Left renal cortex interstitium (tissue), 4 donors: Measurements from ENCODE around the gene UGGT1. TPM values are rescaled to one million over a fixed set of nuclear protein-coding genes. Genes with fewer than 3 reads are reported as not detected.

Source experiments
- DNase-seq, 4 donors: peaks; one replicate each; pipeline ENCODE4 v3.0.0-alpha.2; 2013; ENCODE audit warnings: low read depth in 4 of 4, low spot score in 2 of 4, missing footprints in 1 of 4
- polyA plus RNA-seq, 4 donors: library from polyadenylated mRNA; unstranded; fragments of 120-200 nt; gene quantifications; one replicate each; pipeline ENCODE4 v1.2.1, GENCODE V29; 2013; ENCODE audit not compliant: insufficient read length in 4 of 4

UGGT1 gene
- polyA plus RNA-seq, 4 donors = 34.5 to 42.8 (median 36.5) TPM

DNA sequence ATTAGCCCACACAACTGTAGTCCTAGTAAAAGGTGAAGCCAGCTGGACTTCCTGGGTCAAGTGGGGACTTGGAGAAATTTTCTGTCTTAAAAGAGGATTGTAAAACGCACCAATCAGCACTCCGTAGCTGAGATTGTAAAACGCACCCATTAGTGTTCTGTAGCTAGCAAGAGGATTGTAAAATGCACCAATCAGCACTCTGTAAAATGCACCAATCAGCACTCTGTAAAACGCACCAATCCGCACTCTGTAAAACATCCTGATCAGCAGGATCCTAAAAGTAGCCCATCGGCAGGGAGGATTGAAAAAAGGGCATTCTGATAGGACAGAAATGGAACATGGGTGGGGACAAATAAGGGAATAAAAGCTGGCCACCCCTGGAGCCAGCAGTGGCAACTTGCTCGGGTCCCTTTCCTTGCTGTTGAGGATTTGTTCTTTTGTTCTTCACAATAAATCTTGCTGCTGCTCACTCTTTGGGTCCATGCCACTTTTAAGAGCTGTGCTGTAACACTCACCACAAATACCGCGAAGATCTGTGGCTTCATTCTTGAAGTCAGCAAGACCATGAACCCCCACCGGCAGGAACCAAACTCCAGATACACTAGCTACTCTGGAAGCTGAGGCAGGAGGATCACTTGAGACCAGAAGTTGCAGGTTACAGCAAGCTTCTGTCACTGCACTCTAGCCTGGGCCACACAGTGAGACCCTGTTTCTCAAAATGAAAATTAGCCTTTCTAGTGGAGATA lies 125.1 kb downstream of the UGGT1 start:
- no peak for DNase-seq

DNA sequence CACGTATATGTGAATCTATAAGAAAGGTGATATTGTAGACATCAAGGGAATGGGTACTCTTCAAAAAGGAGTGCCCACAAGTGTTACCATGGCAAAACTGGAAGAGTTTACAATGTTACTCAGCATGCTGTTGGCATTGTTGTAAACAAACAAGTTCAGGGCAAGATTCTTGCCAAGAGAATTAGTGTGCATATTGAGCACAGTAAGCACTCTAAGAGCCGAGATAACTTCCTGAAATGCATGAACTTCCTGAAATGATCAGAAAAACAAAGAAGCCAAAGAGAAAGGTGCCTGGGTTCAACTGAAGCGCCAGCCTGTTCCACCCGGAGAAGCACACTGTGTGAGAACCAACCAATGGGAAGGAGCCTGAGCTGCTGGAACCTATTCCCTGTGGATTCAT lies 126.7 kb downstream of the UGGT1 start:
- no peak for DNase-seq

- DNase-seq = no peak
These were observed 128.9 kb downstream of the UGGT1 start for GRCh38 chr2:128219891-128220290.

DNA sequence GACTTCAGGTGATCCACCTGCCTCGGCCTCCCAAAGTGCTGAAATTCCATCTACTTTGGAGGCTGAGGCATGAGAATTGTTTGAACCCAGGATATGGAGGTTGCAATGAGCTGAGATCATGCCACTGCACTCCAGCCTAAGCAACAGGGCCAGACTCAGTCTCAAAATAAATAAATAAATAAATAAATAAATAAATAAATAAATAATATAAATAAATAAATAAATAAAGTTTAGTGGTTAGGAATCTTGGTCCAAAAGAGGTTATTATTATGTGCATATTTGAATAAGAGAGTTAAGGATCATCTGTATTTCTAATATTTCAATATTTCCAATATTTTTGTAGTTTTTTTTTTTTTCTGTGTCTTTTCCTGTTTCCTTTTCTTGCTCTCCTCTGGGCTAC lies 136.9 kb downstream of the UGGT1 start:
- DNase-seq = no peak

DNA sequence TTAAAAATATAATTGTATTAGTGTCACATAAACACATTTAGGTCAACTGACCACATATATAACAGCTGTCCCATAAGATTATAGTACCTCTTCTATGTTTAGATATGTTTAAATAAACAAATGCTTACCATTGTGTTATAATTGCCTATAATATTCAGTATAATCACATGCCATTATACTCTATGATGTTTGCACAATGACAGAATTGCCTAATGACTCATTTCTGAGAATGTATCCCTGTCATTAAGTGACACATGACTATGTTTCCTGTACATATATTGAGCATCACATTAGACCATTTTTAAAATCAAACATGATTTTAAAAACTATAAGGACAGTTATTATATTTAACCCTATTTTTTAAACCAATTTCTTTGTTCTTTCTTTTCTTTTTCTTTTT lies 137.9 kb downstream of the UGGT1 start:
- DNase-seq = no peak

DNA sequence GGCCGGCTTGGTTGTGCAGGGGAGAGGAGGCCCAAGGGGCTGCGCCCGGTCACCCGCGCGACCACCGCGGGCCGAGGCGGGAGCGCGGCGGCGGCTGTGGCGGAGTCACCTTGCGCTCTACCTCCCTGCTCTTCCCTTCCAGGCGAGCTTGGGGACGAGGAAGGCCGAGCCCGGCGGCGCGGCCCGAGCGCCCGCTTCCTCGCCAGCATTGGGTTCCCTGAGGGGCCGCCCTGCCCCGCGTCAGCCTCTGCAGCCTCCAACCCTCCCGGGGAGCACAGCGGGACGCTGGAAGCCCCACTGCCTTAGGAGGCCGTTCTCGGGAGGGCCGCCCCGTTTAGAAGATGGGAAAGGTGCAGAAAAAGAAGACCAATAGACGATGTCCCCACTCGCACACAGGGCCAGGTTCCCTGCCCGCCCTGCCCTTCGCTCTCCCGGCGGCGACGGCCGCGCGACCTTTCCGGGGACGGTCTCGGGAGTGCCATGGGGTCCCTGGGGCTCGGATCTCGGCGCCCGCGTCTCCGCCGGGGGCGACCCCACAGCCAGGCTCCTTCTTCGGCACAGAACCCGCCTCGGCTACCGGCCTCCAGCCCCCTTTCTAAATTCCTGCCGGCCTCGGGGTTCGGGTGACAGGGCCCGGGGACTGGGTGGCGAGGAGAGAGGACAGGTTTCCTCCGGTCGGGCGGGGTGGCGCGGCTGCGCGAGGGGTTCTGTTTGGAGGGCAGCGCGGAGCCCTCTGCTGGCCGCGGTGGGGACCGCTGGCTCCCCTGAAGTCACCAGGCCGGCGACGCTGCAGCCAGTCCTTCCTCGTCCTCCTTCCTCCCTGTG lies 142.2 kb downstream of the UGGT1 start:
- peak; percentile 43 to 68 (median 65) for DNase-seq

DNA sequence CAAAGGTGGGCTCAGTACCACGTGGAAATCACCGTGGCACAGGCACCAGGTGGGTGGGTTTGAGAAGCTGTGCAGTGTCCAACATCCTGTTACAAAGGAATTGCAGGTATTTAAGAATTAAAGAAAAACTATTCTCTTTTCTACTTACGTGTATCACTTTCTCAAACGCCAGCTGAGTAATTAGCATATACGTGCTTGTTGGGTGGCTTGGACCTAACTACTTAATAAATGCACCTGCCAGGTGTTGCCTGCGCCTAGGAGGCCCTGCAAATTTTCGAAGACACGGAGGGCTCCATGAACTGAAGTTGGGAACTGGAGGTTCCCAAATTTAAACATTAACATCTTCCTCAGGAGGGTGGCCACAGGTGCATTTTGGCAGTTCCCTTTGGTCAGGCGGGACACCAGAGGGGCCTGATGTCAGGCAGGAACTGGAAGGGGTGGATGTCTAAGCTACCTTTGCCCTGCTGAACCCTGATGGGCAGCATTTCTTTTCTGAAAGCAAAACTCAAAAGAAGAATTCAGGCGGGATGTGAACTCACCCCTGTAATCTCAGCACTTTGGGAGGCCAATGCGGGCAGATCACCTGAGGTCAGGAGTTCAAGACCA lies 142.9 kb downstream of the UGGT1 start:
- DNase-seq = no peak

GRCh38 chr2:128234613-128235012 lies 143.6 kb downstream of the UGGT1 start:
- no peak for DNase-seq

GRCh38 chr2:128235581-128235980 lies 144.6 kb downstream of the UGGT1 start:
- DNase-seq = no peak

DNA sequence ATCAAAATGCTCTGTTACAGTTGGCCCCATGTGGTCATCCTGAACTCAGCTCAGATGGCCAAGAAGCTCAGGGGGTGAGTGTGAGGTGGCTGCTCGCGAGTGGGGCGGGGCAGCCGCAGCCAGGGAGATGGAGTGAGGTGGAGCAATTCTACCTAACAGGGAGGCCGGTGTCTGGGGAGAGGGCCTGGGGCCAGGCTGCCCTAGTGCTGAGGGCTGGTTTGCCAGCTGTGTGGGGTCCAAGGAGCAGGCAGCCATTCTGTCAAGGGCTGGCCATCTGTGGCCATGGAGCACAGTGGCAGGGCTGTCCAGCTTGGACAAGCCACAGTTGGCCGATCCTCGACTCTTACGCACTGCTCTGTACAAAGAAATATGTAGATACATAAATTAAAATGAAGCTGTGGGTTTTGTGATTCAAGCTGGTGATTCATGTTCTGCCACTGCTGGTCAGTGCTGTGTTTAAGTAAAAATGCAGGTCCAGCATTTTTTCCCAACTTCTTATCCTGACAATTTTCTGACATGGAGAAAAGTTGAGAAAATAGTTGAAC lies 145.6 kb downstream of the UGGT1 start:
- no peak for DNase-seq

- DNase-seq = no peak
These were observed 146.1 kb downstream of the UGGT1 start for GRCh38 chr2:128237081-128237534.

DNA sequence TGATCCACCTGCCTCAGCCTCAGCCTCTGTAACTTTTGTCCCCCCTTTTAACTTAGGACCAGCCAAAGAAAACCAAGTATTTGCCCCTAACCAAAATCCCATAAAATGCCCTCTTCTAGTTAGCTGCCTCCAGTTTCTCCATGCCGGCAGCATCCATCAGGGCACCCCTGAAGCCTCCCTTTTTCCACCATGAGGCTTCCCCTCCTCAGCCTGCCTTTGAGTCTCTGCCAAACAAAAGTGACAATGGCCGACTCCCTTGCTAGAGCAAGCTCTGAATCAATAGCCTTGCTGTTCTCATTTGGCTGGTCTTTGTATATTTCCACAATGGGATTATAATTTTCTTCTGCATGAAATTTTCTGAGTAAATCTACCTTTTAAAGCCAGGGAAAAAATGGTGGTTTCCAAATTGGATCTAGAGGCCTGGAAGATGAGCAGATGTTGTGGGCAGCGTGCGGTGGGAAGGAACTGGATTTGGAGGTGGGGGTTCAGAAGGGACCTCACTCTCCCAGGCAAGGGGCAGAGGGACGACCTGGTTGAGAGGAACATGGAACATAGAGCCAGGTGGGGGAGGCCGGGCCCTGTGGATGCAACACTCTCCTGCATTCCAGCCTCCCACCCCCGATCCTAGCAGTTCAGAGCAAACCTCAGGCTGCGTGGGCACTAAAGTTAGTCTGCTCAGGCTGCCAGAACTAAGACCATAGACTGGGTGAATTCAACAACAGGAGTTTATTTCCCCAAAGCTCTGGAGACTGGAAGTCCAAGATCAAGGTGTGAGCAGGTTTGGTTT lies 147.1 kb downstream of the UGGT1 start:
- DNase-seq = no peak

GRCh38 chr2:128241896-128242295 lies 150.9 kb downstream of the UGGT1 start:
- no peak for DNase-seq

Other genes with a start within 250 kb of the UGGT1 start
- gene POLR2D, start 233.0 kb upstream of the UGGT1 start, polyA plus RNA-seq = 10 to 100 TPM; 34.8 to 38.9 (median 36.5) TPM
- gene AMMECR1L, start 205.2 kb upstream of the UGGT1 start, polyA plus RNA-seq = 10 to 100 TPM; 25.7 to 28.8 (median 27.4) TPM
- 10 to 100 TPM; 24.6 to 30.6 (median 25.9) TPM for gene SAP130, start 63.1 kb upstream of the UGGT1 start, polyA plus RNA-seq
- 100 to 1,000 TPM in 2 of 4 donors, 10 to 100 TPM in 2; 80.9 to 114 (median 96.5) TPM for gene HS6ST1, start 227.7 kb downstream of the UGGT1 start, polyA plus RNA-seq